22Rv1 (cell line): ENCODE results near the gene MTPN.

Experiments used
- H3K27ac ChIP-seq: fragments of 450-650 bp; 2 replicates; pipeline ENCODE4 v1.5.1; 2017
- ZFX ChIP-seq: fragments of 450-650 bp; IDR thresholded peaks from 2 replicates; pipeline ENCODE4 v1.6.1; 2017; ENCODE audit warnings: antibody characterized with exemption, borderline replicate concordance
- TF ChIP-seq, protein P1 (sequence below): fragments of 450-650 bp; IDR thresholded peaks from 2 replicates; pipeline ENCODE4 v1.5.1; 2017; ENCODE audit warnings: mild to moderate bottlenecking

The MTPN gene

DNA sequence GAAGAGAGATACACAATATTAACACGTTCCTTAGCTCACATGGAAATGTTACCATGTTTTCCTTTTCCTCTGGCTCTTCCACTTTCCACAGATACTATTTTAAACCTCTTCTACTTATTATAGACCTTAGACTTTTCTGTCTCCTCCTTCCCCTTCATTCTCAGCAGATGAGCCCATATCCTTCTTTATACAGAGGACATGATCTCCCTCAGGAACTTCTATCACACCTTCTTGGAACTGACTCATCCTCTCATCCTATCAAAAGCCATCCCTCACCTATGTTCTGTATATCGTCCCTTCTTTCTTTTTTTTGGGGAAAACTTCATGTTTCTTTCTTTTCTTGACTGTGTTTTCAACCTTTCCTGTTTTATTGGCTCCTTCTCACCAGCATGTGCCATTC is 20.8 kb downstream of the MTPN start:
- TF ChIP-seq ZFX, result no peak
- TF ChIP-seq, protein P1, sequence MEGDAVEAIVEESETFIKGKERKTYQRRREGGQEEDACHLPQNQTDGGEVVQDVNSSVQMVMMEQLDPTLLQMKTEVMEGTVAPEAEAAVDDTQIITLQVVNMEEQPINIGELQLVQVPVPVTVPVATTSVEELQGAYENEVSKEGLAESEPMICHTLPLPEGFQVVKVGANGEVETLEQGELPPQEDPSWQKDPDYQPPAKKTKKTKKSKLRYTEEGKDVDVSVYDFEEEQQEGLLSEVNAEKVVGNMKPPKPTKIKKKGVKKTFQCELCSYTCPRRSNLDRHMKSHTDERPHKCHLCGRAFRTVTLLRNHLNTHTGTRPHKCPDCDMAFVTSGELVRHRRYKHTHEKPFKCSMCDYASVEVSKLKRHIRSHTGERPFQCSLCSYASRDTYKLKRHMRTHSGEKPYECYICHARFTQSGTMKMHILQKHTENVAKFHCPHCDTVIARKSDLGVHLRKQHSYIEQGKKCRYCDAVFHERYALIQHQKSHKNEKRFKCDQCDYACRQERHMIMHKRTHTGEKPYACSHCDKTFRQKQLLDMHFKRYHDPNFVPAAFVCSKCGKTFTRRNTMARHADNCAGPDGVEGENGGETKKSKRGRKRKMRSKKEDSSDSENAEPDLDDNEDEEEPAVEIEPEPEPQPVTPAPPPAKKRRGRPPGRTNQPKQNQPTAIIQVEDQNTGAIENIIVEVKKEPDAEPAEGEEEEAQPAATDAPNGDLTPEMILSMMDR, result no peak

DNA sequence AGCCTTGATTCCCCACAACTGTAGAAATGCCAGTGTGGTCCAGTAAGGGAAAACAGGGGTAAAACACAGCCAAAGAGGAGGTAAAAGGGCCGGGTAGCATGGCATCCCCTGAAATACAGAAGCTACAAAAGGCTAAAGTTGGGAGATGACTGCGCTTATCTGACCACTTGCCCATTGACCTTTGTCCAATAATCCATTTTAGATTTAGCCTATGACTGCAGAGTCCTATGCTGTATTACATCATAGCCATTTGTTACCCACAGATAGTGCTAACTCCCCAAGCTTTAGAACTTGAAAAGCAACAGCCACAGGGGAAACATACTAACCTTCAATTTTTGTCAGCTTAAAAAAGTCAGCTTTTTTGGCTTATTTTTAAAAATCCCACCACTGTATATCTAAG is 26.2 kb downstream of the MTPN start:
- H3K27ac ChIP-seq, result no peak overlapping the region
- no peak for TF ChIP-seq ZFX
- TF ChIP-seq, protein P1, result no peak

More for the DNA sequence above, 20.8 kb downstream of the MTPN start:
- H3K27ac ChIP-seq, result no peak overlapping the region

DNA sequence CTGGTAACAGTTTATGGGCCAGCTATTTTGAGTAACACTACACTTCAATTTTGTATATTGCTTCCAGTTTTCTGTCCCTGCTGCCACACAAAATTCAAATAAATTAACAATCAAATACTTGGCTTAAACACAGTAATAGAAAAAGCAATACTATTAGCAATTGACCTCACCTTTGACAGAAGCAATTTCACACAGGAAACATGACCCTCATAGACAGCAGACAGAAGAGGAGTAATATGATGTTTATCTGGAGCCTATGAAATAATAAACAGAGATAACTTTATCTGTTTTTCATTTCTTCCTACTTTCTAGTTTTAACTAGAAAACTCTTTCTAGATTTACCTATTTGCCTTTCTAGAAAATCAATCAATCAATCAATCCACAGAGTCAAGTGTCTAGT is 26.7 kb downstream of the MTPN start:
- TF ChIP-seq ZFX, result no peak
- TF ChIP-seq, protein P1, result no peak
- no peak overlapping the region for H3K27ac ChIP-seq

DNA sequence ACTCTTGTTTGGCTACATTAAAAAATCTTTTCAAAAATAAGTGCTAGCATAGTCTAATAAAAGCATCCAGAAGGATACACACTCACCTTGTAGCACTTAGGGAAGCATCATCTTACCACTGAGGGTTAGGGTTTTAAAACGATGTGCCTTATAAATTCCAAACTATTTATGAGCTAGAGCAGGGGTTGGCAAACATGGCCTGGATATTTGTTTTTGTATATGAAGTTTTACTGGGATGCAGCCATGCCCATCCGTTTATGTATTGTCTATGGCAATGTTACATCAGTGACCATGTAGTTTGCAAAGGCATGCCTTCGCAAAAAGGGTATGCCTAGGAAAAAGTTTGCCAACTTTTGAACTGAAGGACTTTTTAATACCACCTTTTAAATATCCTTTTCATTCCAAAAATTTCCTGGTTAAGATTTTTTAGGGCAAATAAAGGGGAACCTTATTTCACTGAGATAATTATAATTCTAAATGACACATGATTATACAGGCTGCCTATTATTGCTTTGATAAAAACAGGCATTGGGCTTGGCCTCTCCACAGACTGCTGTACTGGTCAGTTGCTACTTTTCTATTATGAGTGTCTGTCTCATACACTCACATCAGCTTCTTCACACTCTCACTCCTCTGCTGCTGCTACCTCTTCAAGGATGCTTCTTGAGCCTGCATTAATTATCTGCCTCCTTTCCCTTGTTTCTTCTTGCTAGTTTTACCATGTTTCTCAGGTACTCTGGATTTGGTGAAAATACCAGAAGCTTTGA is 30.7 kb downstream of the MTPN start:
- TF ChIP-seq, protein P1, result no peak
- TF ChIP-seq ZFX, result no peak
- H3K27ac ChIP-seq, result no peak overlapping the region

DNA sequence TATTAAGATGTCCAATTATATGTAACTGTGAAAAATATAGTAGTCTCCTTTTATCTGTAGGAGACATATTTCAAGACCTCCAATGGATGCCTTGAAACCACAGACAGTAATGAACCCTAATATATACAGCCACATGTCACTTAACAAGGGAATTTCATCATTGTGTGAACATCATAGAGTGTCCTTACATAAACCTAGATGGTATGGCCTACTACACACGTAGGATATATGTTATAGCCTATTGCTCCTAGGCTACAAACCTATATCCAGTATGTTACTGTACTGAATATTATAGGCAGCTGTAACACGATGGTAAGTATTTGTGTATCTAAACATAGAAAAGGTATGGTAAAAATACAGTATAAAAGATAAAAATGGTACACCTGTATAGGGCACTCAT is 32.4 kb downstream of the MTPN start:
- H3K27ac ChIP-seq, result no peak overlapping the region
- TF ChIP-seq ZFX, result no peak
- TF ChIP-seq, protein P1, result no peak

DNA sequence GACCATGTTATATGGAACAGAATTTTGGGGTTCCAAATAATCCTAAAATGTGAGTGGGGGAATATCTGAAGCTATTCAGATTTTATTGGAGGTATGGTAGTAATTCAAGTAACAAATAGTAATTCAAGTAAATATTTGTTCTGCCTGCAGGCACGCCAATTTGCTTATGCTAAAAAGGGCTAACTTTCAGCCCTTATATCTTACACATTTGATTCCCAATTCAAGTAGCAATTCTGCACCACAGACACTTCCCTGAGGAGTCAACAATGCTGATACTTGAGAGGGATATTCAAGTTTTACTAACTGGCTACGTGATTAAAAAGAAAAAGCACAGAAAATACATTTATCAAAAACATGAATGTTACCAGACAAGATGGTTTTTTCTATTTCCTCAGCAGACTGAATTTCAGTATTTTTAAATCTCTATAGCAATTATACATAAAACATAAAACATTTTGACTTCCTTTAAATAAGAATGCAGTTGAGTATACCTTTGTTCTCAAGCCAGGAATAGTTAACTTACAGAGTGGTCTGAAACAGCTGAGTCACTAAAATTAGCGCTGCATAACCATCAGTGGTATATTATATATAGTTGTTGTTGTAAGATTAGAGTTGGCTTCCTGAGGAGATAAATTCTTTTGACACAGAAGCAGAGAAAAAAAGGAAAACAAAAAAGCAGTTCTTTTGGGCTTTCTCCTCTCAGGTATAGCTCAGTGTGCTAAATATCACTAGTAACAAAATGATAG is 33.9 kb downstream of the MTPN start:
- TF ChIP-seq, protein P1, result no peak
- no peak for TF ChIP-seq ZFX
- H3K27ac ChIP-seq, result no peak overlapping the region

DNA sequence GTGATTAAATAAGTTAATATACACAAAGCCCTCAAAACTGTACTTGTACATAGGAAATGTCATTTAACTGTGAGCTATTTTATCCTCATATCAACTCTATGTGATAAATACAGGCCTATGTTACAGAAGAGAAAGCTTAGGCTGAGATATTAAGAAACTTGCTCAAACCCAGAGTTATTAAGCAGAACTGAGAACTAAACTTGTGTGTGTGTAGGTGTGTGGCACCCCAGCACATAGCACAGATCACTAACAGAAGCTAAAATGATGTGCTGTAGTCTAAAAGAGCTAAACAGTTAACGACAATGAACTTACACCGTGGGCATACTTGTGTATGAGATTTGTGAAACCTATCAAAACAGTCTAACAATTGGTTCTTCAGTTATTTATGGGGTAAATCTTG is 34.5 kb downstream of the MTPN start:
- TF ChIP-seq, protein P1, result no peak
- no peak for TF ChIP-seq ZFX
- no peak overlapping the region for H3K27ac ChIP-seq
